HG02840 (cell line): Measurements from ENCODE around the gene LVRN.
"Not testable (repeated sequence)": the region's sequence is repeated elsewhere in the genome, so short reads cannot be mapped to it uniquely, and the experiment has no call there.

Experiments used
- ATAC-seq: cut with Tn5 transposase; IDR thresholded peaks from one replicate; pipeline ENCODE4 v1.9.1; 2021; ENCODE audit warnings: mild to moderate bottlenecking, moderate library complexity, moderate number of reproducible peaks; ENCODE audit not compliant: unreplicated experiment, low FRiP score

Gene LVRN

GRCh38 chr5:115962239-115962564 is at the start of gene LVRN:
TSS of gene LVRN (plus strand) at chr5:115962475. CDS start at chr5:115962618, 143 bp downstream.
- no peak for ATAC-seq

DNA sequence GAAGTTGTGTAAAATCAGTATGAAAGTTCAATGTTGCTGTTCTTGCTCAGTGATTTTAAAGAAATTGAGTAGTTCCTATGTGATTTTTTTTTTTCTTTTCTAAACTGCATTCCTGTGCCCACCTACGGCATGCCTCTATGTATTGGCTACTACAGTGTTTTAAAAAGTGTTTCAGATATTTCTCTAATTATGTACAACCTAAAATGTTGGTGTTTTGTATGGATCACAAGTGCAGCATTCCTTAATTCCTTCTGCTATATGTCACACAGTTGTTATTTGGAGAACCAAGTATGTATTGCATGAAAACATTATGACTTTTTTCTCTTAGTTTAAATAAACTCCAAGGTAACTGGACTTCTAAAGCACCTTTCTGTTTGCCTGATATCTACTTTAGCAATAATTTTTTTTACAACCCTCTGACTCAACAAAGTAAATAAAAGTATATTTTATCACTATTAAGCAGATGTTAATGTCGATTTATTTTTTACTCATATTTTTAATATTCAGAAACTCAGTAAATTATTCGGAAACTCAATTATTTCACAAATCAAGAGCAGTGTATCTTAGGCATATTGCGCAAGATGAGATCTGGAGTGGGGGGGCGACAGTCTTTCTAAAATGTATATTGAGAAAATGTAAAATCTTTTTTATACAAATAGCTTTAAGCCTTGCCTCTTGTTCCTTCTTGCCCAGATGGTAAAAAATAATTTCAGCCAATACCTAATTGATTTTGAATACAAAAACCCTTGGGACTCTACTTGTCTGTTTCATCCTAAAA is 48.5 kb upstream of the LVRN start:
- not testable (repeated sequence) for ATAC-seq

DNA sequence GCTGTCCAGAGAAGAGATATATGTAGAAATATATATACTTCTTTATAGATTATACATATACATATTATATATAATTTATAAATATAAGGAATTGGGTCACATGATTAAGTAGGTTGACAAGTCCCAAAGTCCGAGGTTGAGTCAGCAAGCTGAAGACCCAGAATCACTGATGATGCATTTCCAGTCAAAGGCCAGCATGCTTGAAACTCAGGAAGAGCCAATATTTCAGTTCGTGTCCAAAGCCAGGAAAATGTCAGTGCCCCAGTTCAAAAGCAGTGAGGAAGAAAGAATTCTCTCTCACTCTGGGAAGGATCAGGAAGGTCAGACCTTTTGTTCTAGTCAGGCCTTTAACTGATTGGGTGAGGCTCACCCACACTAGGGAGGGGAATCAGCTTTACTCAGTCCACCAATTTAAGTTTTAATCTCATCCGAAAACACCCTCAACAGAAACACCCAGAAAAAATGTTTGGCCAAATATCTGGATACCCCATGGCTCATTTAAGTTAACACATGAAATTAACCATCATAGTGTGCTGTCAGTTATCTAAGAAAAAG is 42.0 kb upstream of the LVRN start:
- ATAC-seq, result no peak

DNA sequence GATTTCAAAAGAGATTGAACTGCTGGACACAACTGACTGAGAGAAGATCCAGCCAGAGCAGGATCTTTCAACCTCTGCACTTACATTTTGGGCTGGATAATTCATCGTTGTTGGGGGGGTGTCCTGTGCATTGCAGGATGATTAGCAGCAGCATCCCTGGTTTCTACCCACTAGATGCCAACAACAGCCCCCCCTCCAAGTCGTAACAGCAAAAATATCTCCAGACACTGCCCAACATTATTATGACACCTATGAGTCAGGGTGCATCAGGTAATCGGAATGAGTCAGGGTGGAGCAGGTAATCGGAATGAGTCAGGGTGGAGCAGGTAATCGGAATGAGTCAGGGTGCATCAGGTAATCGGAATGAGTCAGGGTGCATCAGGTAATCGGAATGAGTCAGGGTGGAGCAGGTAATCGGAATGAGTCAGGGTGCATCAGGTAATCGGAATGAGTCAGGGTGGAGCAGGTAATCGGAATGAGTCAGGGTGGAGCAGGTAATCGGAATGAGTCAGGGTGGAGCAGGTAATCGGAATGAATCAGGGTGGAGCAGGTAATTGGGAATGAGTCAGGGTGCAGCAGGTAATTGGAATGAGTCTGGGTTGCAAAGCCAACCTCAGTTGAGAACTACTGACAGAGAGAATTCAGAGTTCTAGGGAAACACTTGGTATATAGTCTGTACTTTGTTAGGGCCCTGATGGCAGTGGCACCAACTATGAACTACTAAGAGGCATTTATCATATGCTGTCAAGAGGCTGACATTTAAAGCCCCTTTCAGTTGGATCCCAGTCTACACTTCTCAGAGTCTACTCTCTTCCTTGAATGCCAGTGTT is 33.5 kb upstream of the LVRN start:
- ATAC-seq, result not testable (repeated sequence)

DNA sequence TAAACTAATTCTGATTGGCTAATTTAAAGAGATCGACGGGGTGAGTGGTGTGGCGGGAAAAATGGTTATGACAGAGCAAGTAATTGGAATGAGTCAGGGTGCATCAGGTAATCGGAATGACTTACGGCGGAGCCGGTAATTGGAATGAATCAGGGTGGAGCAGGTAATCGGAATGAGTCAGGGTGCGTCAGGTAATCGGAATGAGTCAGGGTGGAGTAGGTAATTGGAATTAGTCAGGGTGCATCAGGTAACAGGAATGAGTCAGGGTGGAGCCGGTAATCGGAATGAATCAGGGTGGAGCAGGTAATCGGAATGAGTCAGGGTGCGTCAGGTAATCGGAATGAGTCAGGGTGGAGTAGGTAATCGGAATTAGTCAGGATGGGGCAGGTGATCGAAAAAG is 32.1 kb upstream of the LVRN start:
- ATAC-seq, result not testable (repeated sequence)

DNA sequence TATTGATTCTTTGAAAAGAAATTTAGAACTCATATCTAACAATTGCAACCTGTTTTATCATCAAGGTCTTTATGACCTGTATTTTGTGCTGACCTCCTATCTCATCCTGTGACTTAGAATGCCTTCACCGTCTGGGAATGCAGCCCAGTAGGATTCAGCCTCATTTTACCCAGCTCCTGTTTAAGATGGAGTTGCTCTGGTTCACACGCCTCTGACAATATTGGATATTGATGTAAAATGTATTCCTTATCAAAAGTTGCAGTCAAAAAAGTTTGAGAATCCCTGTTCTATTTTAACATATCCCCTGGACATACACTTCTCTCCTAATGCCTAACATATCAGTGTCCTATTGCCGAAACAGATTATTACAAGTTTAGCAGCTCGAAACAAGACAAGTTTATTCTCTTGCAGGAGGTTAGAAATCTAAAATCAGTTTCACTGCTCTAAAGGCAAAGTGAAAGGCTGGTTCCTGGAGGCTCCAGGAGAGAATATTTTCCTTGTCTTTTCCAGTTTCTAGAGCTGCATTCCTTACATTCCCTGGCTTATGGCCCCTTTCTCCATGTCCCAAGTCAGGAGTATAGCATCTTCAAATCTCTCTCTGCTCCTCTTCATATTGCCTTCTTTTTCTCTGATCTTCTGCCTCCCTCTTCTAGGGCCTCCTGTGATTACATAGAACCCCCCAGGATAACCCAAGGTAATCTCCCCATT is 31.5 kb upstream of the LVRN start:
- ATAC-seq, result no peak

GRCh38 chr5:115932991-115933390 is 29.3 kb upstream of the LVRN start:
- ATAC-seq, result no peak

DNA sequence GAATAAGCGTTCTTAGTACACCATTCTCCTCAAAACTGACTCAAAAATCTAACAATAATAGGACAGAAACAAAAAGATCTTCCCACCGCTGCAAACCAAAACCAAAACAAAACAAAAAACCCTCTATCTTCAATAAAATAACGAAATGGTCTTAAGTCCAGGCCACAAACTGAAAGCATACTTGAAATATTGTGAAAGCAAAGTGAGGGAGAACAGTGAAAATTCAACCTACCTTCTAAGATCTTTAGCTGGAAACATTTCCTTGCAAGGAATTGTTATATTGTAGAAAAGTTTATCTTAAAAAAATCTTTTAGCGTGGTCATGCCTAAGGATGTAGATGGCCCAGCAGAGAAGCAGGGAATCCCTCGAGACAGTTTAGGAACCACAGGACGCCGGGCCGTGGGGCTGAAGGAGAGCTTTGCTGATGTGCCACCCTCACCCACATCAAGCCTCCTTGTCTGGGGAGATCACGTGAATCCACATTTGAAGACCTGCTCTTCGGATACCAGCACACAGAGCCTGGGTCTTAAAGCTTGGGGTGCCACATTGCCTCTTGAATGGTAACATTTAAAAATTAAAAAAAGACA is 27.8 kb upstream of the LVRN start:
- no peak for ATAC-seq

- no peak for ATAC-seq
Measured at GRCh38 chr5:115936031-115936430, 26.2 kb upstream of the LVRN start.

GRCh38 chr5:115939059-115939458 is 23.2 kb upstream of the LVRN start:
- ATAC-seq, result no peak

GRCh38 chr5:115940080-115940810 is 22.0 kb upstream of the LVRN start:
- ATAC-seq, result no peak

GRCh38 chr5:115941051-115941675 is 21.1 kb upstream of the LVRN start:
- ATAC-seq, result no peak

DNA sequence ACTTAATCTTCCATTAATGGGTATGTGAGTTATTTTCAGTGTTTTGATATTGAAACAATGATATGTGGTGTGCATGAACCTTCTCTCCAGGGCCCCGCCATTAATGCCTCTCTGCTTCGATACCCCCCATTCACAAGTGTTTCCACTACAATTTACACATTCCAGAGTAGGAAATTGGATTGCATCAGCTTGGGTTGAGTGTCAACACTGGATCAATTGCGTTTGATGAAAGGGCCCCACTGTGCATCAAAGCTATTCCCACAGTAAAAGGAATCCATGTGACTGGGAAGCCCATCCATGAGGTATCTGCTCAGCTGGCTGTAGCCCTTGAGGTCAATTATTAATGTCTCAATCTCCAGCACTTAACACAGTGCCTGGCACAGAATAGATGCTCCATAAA is 17.8 kb upstream of the LVRN start:
- no peak for ATAC-seq

GRCh38 chr5:115946655-115947054 is 15.6 kb upstream of the LVRN start:
- ATAC-seq, result no peak

DNA sequence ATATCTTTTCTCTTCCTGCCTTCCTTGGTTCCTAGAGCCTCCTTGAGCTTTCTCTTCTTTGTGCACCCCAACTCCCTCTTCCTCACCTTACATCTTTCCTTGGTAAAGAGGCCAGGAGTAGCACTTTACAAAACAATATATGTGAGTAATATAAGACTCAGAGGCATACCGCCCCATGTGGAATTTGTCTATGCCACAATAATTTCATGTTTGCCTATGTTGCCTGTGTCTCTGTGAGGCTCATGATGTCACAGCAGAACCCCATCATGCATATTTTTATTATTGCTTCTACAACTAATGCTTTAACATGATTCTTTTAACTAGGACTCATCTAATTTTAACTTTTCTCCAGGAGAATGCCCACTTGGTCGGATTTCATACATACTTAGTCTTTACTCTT is 15.0 kb upstream of the LVRN start:
- ATAC-seq, result no peak

- no peak for ATAC-seq
Measured at GRCh38 chr5:115948091-115948534, 14.2 kb upstream of the LVRN start.

DNA sequence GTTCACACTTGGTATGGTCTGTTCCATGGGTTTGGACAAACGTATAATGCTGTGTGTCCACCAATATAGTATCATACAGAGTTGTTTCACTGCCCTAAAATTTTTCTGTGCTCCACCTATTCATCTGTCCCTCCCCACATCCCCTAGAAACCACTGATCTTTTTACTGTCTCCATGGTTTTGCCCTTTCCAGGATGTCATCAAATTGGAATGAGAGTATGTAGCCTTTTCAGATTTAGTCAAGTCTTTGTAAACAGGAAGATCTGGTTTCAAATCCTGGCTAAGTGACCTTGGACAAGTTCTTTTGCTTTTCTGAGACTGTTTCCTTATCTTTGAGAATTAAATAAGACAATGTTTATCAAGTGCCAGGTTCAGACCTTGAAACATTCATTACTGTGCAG is 13.2 kb upstream of the LVRN start:
- ATAC-seq, result no peak

- no peak for ATAC-seq
Measured at GRCh38 chr5:115952588-115952987, 9.7 kb upstream of the LVRN start.

GRCh38 chr5:115954144-115954543 is 8.1 kb upstream of the LVRN start:
- ATAC-seq, result no peak
